ENCODE results near the gene TRAF1. TPM values are rescaled to one million over a fixed set of nuclear protein-coding genes. Genes with fewer than 3 reads are reported as not detected.

The TRAF1 gene
- total RNA-seq, 3 donors from 2014 or later, result 4.9 to 8.6 (median 7.3) TPM

GRCh38 chr9:120909904-120910303 lies 16.7 kb downstream of the TRAF1 start:
- no peak for TF ChIP-seq POLR2A (IDR thresholded peaks at IDR 0.05)
- Histone ChIP-seq H3K27me3 (no peaks in the 10 kb centered on the region), H3K36me3 (no peaks in the 10 kb centered on the region), H3K4me3 (no peak overlapping the region), H3K9me3 (no peaks in the 10 kb centered on the region), H3K4me1 (no peaks in the 10 kb centered on the region), H3K27ac (no peak overlapping the region)
- intact Hi-C loops (cut with DNase I; ENCODE audit: low total_unique reads), result no loop called here
- no peak for DNase-seq (ENCODE audit: low spot score in 2 of 2)

DNA sequence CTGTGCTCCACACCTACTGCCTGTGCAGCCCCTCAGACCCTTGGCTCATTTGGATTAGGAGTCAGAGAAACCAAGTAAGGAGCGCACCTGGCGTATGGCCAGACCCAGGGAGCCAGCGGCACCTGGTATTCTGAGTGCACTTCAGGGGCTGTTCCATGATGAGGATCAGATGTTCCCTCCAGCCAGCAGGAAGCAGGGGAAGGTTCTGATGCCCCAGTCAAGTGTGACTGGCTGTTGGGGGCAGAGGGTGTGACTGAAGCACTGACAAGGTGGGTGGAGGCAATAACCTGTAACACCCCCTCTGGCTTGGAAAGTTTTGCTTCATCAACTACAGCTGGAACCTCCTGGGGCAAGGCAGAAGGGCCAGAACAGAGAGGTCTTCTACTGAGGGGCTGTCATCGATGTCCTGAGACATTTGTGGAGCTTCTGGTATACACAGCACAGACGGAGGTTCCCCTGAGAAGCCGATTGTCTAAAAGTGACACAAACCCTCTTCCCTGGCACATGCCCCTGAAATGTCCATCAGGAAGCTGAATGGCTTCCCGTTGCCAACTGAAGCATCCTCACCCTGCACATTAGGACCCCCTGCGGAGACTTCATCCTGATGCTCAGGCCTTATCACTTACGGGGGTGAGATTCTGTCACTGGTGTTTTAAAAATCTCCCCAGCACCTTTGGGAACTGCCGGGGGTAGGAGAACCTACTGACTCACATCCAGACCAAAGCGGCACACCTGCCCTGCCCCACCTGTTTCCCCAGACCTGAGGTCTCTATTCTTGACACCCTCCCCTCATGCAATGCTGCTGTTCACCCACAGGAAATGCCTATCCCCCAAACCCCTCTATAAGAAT lies 21.1 kb downstream of the TRAF1 start:
- no peak for DNase-seq (ENCODE audit: low spot score in 2 of 2)
- intact Hi-C loops (cut with DNase I; ENCODE audit: low total_unique reads), result no loop called here
- TF ChIP-seq CTCF (IDR thresholded peaks at IDR 0.05) (no peak), POLR2A (IDR thresholded peaks at IDR 0.05) (no peak), POLR2AphosphoS5 (IDR thresholded peaks at IDR 0.05) (no peak)
- Histone ChIP-seq H3K27ac (no peak overlapping the region), H3K4me1 (no peaks in the 10 kb centered on the region), H3K4me3 (no peak overlapping the region), H3K9me3 (no peaks in the 10 kb centered on the region), H3K36me3 (no peaks in the 10 kb centered on the region), H3K27me3 (no peaks in the 10 kb centered on the region)

DNA sequence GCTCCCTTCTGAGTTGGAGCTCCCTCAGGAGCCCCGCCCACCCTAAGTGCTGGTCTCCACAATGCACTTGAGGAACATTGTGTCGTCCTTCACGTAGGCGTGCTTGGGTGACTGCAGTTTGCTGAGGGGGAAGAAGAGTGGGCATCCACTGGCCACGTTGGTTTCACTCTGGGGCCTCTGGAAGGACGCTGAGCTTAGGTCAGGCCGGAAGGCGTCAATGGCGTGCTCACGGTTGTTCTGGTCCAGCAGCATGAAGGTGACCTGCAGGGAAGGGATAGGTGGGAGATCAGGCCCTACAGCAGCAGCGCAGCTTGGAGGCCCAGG lies 21.7 kb downstream of the TRAF1 start:
- DNase-seq (ENCODE audit: low spot score in 2 of 2), result no peak
- no peaks in the 10 kb centered on the region for H3K9me3 ChIP-seq
- H3K4me3 ChIP-seq, result no peak overlapping the region
- H3K36me3 ChIP-seq, result no peaks in the 10 kb centered on the region
- no peak for TF ChIP-seq POLR2A (IDR thresholded peaks at IDR 0.05)
- H3K27me3 ChIP-seq, result no peaks in the 10 kb centered on the region
- intact Hi-C loops (cut with DNase I; ENCODE audit: low total_unique reads), result no loop called here
- H3K4me1 ChIP-seq, result no peaks in the 10 kb centered on the region
- H3K27ac ChIP-seq, result no peak overlapping the region

- intact Hi-C loops (cut with DNase I; ENCODE audit: low total_unique reads), result no loop called here
- Histone ChIP-seq H3K9me3 (no peaks in the 10 kb centered on the region), H3K36me3 (no peaks in the 10 kb centered on the region), H3K4me3 (no peak overlapping the region), H3K27ac (no peak overlapping the region), H3K27me3 (no peaks in the 10 kb centered on the region), H3K4me1 (no peaks in the 10 kb centered on the region)
- DNase-seq (ENCODE audit: low spot score in 2 of 2), result no peak
- TF ChIP-seq CTCF (IDR thresholded peaks at IDR 0.05) (no peak), POLR2AphosphoS5 (IDR thresholded peaks at IDR 0.05) (no peak), POLR2A (IDR thresholded peaks at IDR 0.05) (no peak)
Observed at GRCh38 chr9:120904061-120904977, 22.3 kb downstream of the TRAF1 start.

DNA sequence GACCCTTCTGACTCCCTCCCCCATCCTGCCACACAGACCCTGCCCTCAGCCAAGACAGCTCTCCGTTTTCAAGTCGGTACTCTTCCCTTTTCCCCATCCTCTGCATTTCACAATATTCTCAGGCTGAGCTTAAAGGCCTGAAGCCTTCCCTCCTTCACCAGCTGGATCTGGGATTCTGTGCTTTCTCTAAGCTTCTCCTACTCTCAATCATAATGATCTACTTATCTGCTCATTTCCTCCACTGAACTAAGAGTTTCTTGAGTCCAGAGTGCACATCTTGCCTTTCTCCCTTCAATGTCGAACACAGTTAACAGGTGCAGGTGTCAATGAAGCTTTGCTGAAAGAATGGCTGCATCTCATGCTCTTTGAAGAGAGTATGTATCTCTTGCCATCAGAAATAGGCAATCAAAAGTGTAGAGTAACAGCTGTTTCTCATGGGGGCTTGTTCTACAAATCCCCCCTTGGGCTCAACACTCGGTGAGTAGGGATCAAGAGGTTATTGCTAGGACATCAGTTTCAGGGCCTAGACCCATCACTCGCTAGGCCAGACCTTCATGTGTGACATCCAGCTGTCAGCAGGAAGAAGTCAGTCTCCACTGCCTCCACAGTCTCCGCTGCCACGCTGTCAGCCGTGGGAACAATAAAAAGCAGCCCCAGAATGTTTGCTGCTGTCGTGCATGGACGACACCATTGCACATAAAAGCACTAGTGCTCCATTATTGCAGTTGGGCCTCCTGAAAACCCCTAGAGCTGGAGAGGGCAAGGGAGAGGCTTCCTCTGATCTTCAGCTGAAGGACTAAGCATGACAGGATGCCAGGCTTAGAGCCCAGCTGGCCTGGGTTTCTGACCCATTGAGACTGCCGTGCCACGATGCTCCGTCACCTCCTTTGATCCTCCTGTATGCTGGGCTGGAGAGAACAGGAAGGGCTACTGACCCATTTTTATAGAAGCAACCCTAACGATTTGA lies 23.7 kb downstream of the TRAF1 start:
- intact Hi-C loops (cut with DNase I; ENCODE audit: low total_unique reads), result no loop called here
- Histone ChIP-seq H3K27me3 (no peaks in the 10 kb centered on the region), H3K4me1 (no peaks in the 10 kb centered on the region), H3K9me3 (no peaks in the 10 kb centered on the region), H3K4me3 (no peak overlapping the region), H3K27ac (no peak overlapping the region), H3K36me3 (no peaks in the 10 kb centered on the region)
- no peak for DNase-seq (ENCODE audit: low spot score in 2 of 2)
- no peak for TF ChIP-seq CTCF (IDR thresholded peaks at IDR 0.05)
- no peak for TF ChIP-seq POLR2A (IDR thresholded peaks at IDR 0.05)

All from breast epithelium (tissue), 4 donors.